GM12878 (cell line): ENCODE measurements around the gene PAQR8.

Experiments used
- CREB1 ChIP-seq: IDR thresholded peaks from 2 replicates; pipeline ENCODE4 v1.6.1; 2012; ENCODE audit warnings: low read depth, mild to moderate bottlenecking, inconsistent platforms
- EZH2 ChIP-seq: IDR thresholded peaks from 2 replicates; pipeline ENCODE4 v1.6.1; 2012; ENCODE audit warnings: low read depth, mild to moderate bottlenecking, control low read depth, inconsistent platforms, low read length, borderline replicate concordance; ENCODE audit not compliant: control insufficient read depth
- HCFC1 ChIP-seq: fragments of 150-350 bp; IDR thresholded peaks from 2 replicates; pipeline ENCODE4 v1.6.1; 2014; ENCODE audit warnings: low read length
- HDAC2 ChIP-seq: fragments of 200-600 bp; sonication (generic); IDR thresholded peaks from 2 replicates; pipeline ENCODE4 v1.6.1; 2017
- POLR2A ChIP-seq: IDR thresholded peaks from 2 replicates; pipeline ENCODE4 v1.6.1; 2011; ENCODE audit warnings: low read depth, mild to moderate bottlenecking, low read length
- RCOR1 ChIP-seq: conservative IDR thresholded peaks from 2 replicates; pipeline ENCODE4 v1.6.1; 2012; ENCODE audit warnings: low read depth, low read length, improper control_type of control experiment
- TF ChIP-seq, protein P1 (sequence below): fragments of 450-650 bp; IDR thresholded peaks from 2 replicates; pipeline ENCODE4 v1.6.1; 2017; ENCODE audit warnings: low read depth, mild to moderate bottlenecking, moderate library complexity
- TF ChIP-seq, protein P2 (sequence below), 3 experiments: IDR thresholded peaks in 2 of 3; conservative IDR thresholded peaks in 1 of 3; 2 replicates each; pipeline ENCODE4 v1.5.1; 2011; ENCODE audit warnings: low read depth in 3 of 3, low read length in 3 of 3, mild to moderate bottlenecking in 3 of 3, control low read depth in 2 of 3, moderate library complexity in 2 of 3, inconsistent platforms in 1 of 3, mixed read lengths in 1 of 3; ENCODE audit not compliant: control insufficient read depth in 2 of 3, insufficient read depth in 1 of 3; ENCODE audit errors: extremely low read depth in 1 of 3

DNA sequence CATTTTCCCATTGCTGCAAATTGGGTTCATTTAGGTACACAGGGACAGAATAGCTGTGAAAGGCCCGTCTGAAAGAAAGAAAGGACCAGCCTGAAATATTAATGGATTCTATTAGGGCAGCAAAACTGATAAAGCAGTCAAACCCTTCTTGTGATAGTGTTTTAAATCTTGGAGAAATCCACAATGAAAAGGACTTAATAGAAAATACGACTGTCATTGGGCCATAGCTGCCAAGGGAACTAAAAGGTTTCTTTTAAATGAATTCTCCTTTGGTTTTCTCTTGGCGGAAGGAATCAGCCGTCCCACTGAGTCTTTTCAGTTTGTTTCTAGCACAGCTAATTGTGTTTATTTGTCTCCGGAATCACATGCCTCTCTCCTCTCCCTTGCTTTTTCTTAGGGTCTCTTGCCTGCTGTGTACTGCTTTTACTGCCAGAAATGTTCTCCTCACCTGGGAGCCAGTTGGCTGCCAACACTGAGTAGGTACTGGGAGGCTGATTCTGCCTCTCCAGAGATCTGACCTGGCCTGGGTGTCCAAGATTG is 11.3 kb downstream of the PAQR8 start:
- no peak for TF ChIP-seq HDAC2
- TF ChIP-seq, protein P1, sequence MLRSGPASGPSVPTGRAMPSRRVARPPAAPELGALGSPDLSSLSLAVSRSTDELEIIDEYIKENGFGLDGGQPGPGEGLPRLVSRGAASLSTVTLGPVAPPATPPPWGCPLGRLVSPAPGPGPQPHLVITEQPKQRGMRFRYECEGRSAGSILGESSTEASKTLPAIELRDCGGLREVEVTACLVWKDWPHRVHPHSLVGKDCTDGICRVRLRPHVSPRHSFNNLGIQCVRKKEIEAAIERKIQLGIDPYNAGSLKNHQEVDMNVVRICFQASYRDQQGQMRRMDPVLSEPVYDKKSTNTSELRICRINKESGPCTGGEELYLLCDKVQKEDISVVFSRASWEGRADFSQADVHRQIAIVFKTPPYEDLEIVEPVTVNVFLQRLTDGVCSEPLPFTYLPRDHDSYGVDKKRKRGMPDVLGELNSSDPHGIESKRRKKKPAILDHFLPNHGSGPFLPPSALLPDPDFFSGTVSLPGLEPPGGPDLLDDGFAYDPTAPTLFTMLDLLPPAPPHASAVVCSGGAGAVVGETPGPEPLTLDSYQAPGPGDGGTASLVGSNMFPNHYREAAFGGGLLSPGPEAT: no peak
- no peak for TF ChIP-seq POLR2A
- TF ChIP-seq HCFC1: no peak
- TF ChIP-seq, protein P2, sequence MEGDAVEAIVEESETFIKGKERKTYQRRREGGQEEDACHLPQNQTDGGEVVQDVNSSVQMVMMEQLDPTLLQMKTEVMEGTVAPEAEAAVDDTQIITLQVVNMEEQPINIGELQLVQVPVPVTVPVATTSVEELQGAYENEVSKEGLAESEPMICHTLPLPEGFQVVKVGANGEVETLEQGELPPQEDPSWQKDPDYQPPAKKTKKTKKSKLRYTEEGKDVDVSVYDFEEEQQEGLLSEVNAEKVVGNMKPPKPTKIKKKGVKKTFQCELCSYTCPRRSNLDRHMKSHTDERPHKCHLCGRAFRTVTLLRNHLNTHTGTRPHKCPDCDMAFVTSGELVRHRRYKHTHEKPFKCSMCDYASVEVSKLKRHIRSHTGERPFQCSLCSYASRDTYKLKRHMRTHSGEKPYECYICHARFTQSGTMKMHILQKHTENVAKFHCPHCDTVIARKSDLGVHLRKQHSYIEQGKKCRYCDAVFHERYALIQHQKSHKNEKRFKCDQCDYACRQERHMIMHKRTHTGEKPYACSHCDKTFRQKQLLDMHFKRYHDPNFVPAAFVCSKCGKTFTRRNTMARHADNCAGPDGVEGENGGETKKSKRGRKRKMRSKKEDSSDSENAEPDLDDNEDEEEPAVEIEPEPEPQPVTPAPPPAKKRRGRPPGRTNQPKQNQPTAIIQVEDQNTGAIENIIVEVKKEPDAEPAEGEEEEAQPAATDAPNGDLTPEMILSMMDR (IDR thresholded peaks at IDR 0.05 in 2 of 3, conservative IDR thresholded peaks at IDR 0.05 in 1 of 3; ENCODE audit: control insufficient read depth in 2 of 3, extremely low read depth in 1 of 3, insufficient read depth in 1 of 3, low read depth in 3 of 3, low read length in 3 of 3): no peak
- TF ChIP-seq RCOR1: no peak
- no peak for TF ChIP-seq EZH2
- no peak for TF ChIP-seq CREB1
